AG09309 (cell line): ENCODE data around the gene ABHD12.

ENCODE experiments used
- DNase-seq: peaks from one replicate; pipeline ENCODE4 v3.0.0-alpha.2; 2010; ENCODE audit warnings: low read depth
- H3K4me3 ChIP-seq: 2 replicates; pipeline ENCODE4 v1.5.1; 2011; ENCODE audit warnings: mild to moderate bottlenecking, low read depth, low read length, moderate library complexity; ENCODE audit not compliant: control insufficient read depth
- CTCF ChIP-seq: IDR thresholded peaks from 2 replicates; pipeline ENCODE4 v1.5.1; 2011; ENCODE audit warnings: mild to moderate bottlenecking, low read depth, low read length, inconsistent platforms; ENCODE audit not compliant: insufficient read depth, control insufficient read depth; ENCODE audit errors: missing control alignments

Gene ABHD12

DNA sequence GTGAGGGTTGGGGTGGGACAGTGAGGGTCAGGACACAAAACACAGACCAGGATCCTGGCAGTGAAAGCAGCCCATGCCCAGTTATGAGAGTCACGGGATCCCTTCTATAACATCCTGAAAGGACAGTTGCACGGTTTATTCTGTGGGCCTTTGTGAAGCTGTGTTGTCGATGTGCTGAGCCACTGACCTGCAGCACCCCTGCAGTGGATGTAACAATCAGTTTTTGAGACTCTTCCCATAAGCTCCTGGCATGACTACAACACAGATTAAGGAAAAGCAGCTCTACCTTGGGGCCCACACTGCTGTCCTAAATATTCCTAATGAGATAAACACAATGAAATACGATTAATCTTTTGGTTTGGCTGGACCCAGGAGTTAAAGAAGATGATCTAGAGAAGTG lies 139.1 kb downstream of the ABHD12 start:
- no peak for DNase-seq

DNA sequence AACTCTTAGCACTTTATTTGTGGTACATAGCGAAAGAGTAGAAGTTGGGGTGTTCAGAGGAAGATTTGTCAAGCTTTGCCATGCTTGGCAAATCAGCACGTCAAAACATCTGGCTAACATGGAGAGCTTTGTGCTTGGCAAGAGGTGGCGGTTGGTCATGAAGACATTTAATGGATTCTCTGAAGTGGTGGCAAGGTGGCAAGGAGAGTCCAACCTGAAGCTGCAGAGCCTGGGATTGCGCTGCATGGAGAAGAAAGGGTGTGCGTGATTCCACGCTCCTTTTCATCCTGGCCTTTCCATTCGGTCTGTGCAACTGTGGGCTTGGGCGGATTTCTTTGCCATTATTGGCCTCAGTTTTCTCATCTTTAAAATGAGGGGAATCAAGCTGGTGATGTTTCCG lies 139.6 kb downstream of the ABHD12 start:
- no peak for DNase-seq
- TF ChIP-seq CTCF, result no peak
- H3K4me3 ChIP-seq, result no peak overlapping the region

More for the DNA sequence above, 139.1 kb downstream of the ABHD12 start:
- H3K4me3 ChIP-seq, result no peak overlapping the region
- no peak for TF ChIP-seq CTCF

DNA sequence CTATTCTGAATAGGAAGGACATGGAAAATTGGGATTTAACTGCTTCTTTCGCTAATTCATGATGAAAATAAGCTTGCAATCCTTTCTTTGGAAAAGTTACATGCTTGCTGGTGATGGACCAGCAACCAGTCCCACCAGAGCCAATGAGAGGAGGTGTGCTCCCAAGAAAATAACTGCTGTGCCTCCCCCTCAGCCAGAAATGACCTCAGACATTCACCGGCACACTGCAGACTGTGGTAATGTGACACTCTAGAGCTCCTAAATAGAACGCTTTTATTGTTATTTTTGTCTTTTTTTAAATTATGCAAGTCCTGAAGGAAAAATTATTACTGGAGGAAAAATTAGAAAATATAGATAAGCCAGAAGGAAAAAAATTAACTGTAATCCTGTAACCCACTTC lies 140.1 kb downstream of the ABHD12 start:
- no peak overlapping the region; the same call in 1 of the 2 replicates for H3K4me3 ChIP-seq
- no peak for DNase-seq
- no peak for TF ChIP-seq CTCF
